ENCODE data around the gene NOL6.

The NOL6 gene

GRCh38 chr9:33443047-33443446 is 30.7 kb downstream of the NOL6 start:
- no peak for ATAC-seq
- TF ChIP-seq OSR1 (CRISPR knock-in tag; IDR thresholded peaks at IDR 0.05) (no peak), BACH2 (CRISPR knock-in tag; IDR thresholded peaks at IDR 0.05; ENCODE audit: borderline replicate concordance) (no peak), PPARA (CRISPR knock-in tag; IDR thresholded peaks at IDR 0.05; ENCODE audit: borderline replicate concordance) (no peak), ESRRG (CRISPR knock-in tag; IDR thresholded peaks at IDR 0.05) (no peak), SNAI2 (CRISPR knock-in tag; IDR thresholded peaks at IDR 0.05) (no peak), ARNTL (CRISPR knock-in tag; IDR thresholded peaks at IDR 0.05; ENCODE audit: borderline replicate concordance, low read depth) (no peak), ZNF70 (CRISPR knock-in tag; IDR thresholded peaks at IDR 0.05) (no peak), ZNF8 (CRISPR knock-in tag; IDR thresholded peaks at IDR 0.05) (no peak), GLIS3 (CRISPR knock-in tag; IDR thresholded peaks at IDR 0.05) (no peak), TCF4 (CRISPR knock-in tag; IDR thresholded peaks at IDR 0.05; ENCODE audit: borderline replicate concordance) (no peak), ZFP3 (CRISPR knock-in tag; IDR thresholded peaks at IDR 0.05) (no peak), CSRNP3 (CRISPR knock-in tag; IDR thresholded peaks at IDR 0.05) (no peak), ZFP30 (CRISPR knock-in tag; IDR thresholded peaks at IDR 0.05) (no peak), RARB (CRISPR knock-in tag; IDR thresholded peaks at IDR 0.05) (no peak), POU6F1 (CRISPR knock-in tag; IDR thresholded peaks at IDR 0.05; ENCODE audit: borderline replicate concordance, low read depth) (no peak), ISL1 (CRISPR knock-in tag; IDR thresholded peaks at IDR 0.05) (no peak), CREB5 (CRISPR knock-in tag; IDR thresholded peaks at IDR 0.05; ENCODE audit: low read depth) (no peak), TOX (CRISPR knock-in tag; IDR thresholded peaks at IDR 0.05; ENCODE audit: borderline replicate concordance) (no peak), TSHZ2 (CRISPR knock-in tag; IDR thresholded peaks at IDR 0.05) (no peak), ZNF565 (CRISPR knock-in tag; conservative IDR thresholded peaks at IDR 0.05; ENCODE audit: low read depth) (no peak)

GRCh38 chr9:33442125-33442524 is 31.6 kb downstream of the NOL6 start:
- no peak for ATAC-seq
- TF ChIP-seq RARB (CRISPR knock-in tag; IDR thresholded peaks at IDR 0.05) = no peak
- no peak for TF ChIP-seq CSDC2 (CRISPR knock-in tag; IDR thresholded peaks at IDR 0.05)
- TF ChIP-seq ZNF70 (CRISPR knock-in tag; IDR thresholded peaks at IDR 0.05) = no peak
- TF ChIP-seq TSHZ2 (CRISPR knock-in tag; IDR thresholded peaks at IDR 0.05) = no peak
- no peak for TF ChIP-seq ZFP30 (CRISPR knock-in tag; IDR thresholded peaks at IDR 0.05)
- no peak for TF ChIP-seq ZFP3 (CRISPR knock-in tag; IDR thresholded peaks at IDR 0.05)
- no peak for TF ChIP-seq TOX (CRISPR knock-in tag; IDR thresholded peaks at IDR 0.05; ENCODE audit: borderline replicate concordance)
- TF ChIP-seq ZNF8 (CRISPR knock-in tag; IDR thresholded peaks at IDR 0.05) = no peak
- TF ChIP-seq PATZ1 (CRISPR knock-in tag; IDR thresholded peaks at IDR 0.05; ENCODE audit: borderline replicate concordance) = no peak
- TF ChIP-seq POU6F1 (CRISPR knock-in tag; IDR thresholded peaks at IDR 0.05; ENCODE audit: borderline replicate concordance, low read depth) = no peak
- no peak for TF ChIP-seq ZC3H10 (CRISPR knock-in tag; IDR thresholded peaks at IDR 0.05)
- no peak for TF ChIP-seq OSR1 (CRISPR knock-in tag; IDR thresholded peaks at IDR 0.05)
- no peak for TF ChIP-seq SNAI2 (CRISPR knock-in tag; IDR thresholded peaks at IDR 0.05)
- TF ChIP-seq CSRNP3 (CRISPR knock-in tag; IDR thresholded peaks at IDR 0.05) = no peak
- TF ChIP-seq PPARA (CRISPR knock-in tag; IDR thresholded peaks at IDR 0.05; ENCODE audit: borderline replicate concordance) = no peak
- TF ChIP-seq GLIS3 (CRISPR knock-in tag; IDR thresholded peaks at IDR 0.05) = no peak

Data from SK-N-SH treated with all-trans-retinoic acid at 6 μM for 48 hours (cell line).